LNCAP (cell line): ENCODE data around the gene PRSS23.

Experiments
- CTCF ChIP-seq: fragments of 450-650 bp; IDR thresholded peaks from 2 replicates; pipeline ENCODE4 v1.5.1; 2017; ENCODE audit warnings: mild to moderate bottlenecking

Gene PRSS23

DNA sequence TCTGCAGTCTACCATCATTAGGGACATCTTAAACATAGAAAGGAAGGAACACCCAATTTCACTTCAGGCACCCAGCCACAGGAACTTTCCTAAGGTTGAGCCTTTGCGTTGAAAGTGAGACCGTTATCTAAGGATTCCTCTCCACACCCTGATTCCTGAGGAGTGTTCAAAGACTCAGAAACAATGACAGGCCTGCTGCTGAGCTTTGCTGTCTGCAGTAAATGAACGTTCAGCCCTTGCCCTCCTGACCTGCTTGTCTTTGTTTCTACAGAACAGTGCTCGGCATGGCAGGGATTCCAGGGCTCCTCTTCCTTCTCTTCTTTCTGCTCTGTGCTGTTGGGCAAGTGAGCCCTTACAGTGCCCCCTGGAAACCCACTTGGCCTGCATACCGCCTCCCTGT, 7.0 kb downstream of the PRSS23 start:
- no peak for TF ChIP-seq CTCF

DNA sequence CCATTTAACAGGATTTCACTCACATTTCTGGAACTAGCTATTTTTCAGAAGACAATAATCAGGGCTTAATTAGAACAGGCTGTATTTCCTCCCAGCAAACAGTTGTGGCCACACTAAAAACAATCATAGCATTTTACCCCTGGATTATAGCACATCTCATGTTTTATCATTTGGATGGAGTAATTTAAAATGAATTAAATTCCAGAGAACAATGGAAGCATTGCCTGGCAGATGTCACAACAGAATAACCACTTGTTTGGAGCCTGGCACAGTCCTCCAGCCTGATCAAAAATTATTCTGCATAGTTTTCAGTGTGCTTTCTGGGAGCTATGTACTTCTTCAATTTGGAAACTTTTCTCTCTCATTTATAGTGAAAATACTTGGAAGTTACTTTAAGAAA, 9.2 kb downstream of the PRSS23 start:
- TF ChIP-seq CTCF, result no peak

GRCh38 chr11:86810288-86810687, 9.9 kb downstream of the PRSS23 start:
- TF ChIP-seq CTCF, result no peak

DNA sequence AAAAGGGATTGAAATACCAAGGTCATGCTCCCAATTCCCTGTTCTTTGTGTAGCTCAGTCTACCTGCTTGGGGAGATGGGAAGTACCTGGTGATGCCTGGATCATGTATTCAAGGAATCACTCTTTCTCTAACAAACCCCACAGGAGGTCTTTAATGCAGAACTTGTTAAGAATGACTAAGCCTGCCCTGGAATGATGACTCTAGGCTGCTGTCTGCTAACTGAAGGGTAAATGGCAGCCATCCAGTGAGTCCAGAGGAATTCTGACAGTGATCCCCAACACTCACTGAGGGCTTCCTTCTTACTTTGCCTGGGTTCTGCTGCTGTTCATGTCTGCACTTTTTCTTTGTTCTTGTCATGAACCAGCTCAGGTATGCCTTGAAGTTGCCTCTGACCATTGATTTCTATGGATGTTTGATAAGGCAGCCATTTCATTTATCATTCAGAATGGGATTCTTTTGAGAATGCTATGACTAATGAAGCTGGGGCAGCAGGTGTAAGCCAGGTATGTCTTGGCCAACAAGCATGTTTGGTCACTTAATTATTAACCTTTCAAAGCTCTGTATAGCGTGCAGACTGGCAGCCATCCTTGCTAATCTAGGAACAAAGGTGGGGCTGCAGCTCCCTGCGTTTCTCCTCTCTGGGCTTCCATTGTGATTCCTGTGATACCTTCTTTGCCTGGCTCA, 11.4 kb downstream of the PRSS23 start:
- TF ChIP-seq CTCF, result no peak

DNA sequence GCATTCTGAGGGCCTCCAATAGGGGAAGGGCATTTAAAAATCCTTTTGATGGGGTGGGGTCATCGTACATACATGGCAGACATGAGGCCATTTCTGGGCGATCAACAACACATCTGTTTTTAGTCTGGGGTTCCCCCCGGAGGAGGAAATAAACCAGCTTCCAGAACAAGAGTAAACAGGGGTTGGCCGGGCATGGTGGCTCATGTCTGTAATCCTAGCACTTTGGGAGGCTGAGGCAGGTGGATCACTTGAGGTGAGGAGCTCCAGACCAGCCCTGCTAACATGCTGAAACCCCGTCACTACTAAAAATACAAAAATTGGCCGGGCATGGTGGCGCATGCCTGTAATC, 12.0 kb downstream of the PRSS23 start:
- no peak for TF ChIP-seq CTCF

GRCh38 chr11:86812981-86813380, 12.6 kb downstream of the PRSS23 start:
- TF ChIP-seq CTCF, result no peak

DNA sequence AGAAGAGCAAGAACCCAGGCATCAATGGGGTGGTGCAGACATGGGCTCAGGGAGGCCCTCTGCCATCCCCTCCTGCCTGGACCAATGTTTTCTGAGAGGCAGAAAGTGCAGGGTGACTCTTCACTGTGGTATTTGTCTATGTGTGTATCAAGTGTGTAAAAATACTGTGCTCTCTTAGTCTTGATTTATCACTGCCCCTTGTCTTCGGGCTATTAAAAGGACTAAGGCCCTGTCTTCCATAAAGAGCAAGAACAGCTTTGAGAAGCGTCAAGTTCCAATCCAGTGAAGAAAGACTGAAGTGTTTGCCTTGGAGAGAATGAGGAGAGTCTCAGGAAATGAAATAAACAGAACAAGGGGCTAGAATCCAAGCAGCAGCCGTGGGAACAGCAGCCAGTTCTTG, 14.4 kb downstream of the PRSS23 start:
- TF ChIP-seq CTCF, result no peak

GRCh38 chr11:86815726-86816125, 15.4 kb downstream of the PRSS23 start:
- TF ChIP-seq CTCF, result no peak
